Stomach (tissue), 4 donors: ENCODE data around the gene CRTC3.
A peak's percentile ranks its signal among the peaks of the same experiment; 100 is the strongest.

Experiments
- CTCF ChIP-seq, 7 experiments: fragments of 450-650 bp in 4 of 7; fragments of 200-600 bp in 3 of 7; sonication (generic) in 3 of 7; IDR thresholded peaks; one replicate each; pipeline ENCODE4 v1.5.1; 2016 to 2019; ENCODE audit warnings: antibody characterized with exemption in 7 of 7, control low read depth in 2 of 7, mild to moderate bottlenecking in 1 of 7
- EP300 ChIP-seq: sonication (generic); formaldehyde crosslinking; IDR thresholded peaks from one replicate; pipeline ENCODE4 v1.6.1; 2017; ENCODE audit warnings: antibody characterized with exemption
- POLR2A ChIP-seq, 4 donors: fragments of 450-650 bp; IDR thresholded peaks; one replicate each; pipeline ENCODE4 v1.6.1; 2016; ENCODE audit warnings: antibody characterized with exemption in 4 of 4, control low read depth in 2 of 4, mild to moderate bottlenecking in 1 of 4, moderate library complexity in 1 of 4
- POLR2AphosphoS5 ChIP-seq, 3 donors: sonication (generic); formaldehyde crosslinking; IDR thresholded peaks; one replicate each; pipeline ENCODE4 v1.6.1; 2016; ENCODE audit warnings: antibody characterized with exemption in 3 of 3

DNA sequence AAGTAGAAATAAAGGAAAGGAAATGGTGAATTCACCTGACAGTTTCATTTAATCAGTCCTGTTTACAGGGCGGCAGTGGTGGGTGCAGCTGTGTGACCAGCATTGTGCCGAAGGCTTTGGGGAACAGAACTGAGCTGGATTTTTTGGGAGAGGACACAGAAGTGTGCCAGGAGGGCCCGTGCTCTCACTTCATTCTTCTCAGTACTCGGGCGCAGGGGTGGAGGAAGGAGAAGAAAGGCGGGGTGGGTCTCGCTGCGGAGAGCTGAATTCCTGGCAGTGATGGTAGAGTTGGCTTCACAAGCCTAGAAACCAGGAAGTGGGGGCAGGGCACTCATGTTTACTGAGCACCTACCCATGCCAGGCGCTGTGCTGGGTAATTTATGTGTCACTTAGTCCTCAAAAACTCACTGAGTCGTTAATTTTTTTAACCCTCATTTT is 64.6 kb downstream of the CRTC3 start:
- TF ChIP-seq CTCF (IDR thresholded peaks at IDR 0.05) (peak in 1 of 7 experiments; percentile 4), POLR2A (IDR thresholded peaks at IDR 0.05) (peak in 1 of 4 donors; percentile 23), POLR2AphosphoS5 (IDR thresholded peaks at IDR 0.05) (peak; percentile 59 to 90 (median 65)), EP300 (peak; percentile 52)
